ENCODE measurements around the gene VIP.

Gene VIP

GRCh38 chr6:152776833-152777232 lies 26.2 kb downstream of the VIP start:
- no peak for TF ChIP-seq CTCF (conservative IDR thresholded peaks at IDR 0.05; ENCODE audit: low read length)
- TF ChIP-seq EZH2phosphoT487 (IDR thresholded peaks at IDR 0.05; ENCODE audit: borderline replicate concordance) = no peak
- H3K36me3 ChIP-seq (ENCODE audit: insufficient read depth, low read length) = no peaks in the 10 kb centered on the region
- no peak overlapping the region for H2AFZ ChIP-seq (ENCODE audit: low read length)
- no peak overlapping the region for H3K4me3 ChIP-seq (ENCODE audit: low read length, poor library complexity, severe bottlenecking)
- no peaks in the 10 kb centered on the region for H3K79me2 ChIP-seq (ENCODE audit: insufficient read depth, low read length)
- H3K9ac ChIP-seq (ENCODE audit: low read depth, low read length, poor library complexity, severe bottlenecking) = no peak overlapping the region
- H4K20me1 ChIP-seq (ENCODE audit: insufficient read depth, low read length, poor library complexity, severe bottlenecking) = no peaks in the 10 kb centered on the region
- no peaks in the 10 kb centered on the region for H3F3A ChIP-seq (ENCODE audit: low read depth)
- H3K9me3 ChIP-seq (ENCODE audit: insufficient read depth, low read depth, low read length) = no peaks in the 10 kb centered on the region
- H3K27me3 ChIP-seq (ENCODE audit: insufficient read depth, low read length, poor library complexity, severe bottlenecking) = no peaks in the 10 kb centered on the region
- no peaks in the 10 kb centered on the region for H3K9me2 ChIP-seq (replicated peaks; ENCODE audit: low read depth, low read length)
- no peak overlapping the region for H3K4me2 ChIP-seq (ENCODE audit: low read depth, low read length, poor library complexity, severe bottlenecking)
- no peaks in the 10 kb centered on the region for H3K4me1 ChIP-seq (ENCODE audit: insufficient read depth, low read length, poor library complexity, severe bottlenecking)

GRCh38 chr6:152783217-152783878 lies 32.8 kb downstream of the VIP start:
- no peaks in the 10 kb centered on the region for H3K9me2 ChIP-seq (replicated peaks; ENCODE audit: low read depth, low read length)
- H3K9ac ChIP-seq (ENCODE audit: low read depth, low read length, poor library complexity, severe bottlenecking) = no peak overlapping the region
- H3F3A ChIP-seq (ENCODE audit: low read depth) = no peaks in the 10 kb centered on the region
- no peaks in the 10 kb centered on the region for H3K4me1 ChIP-seq (ENCODE audit: insufficient read depth, low read length, poor library complexity, severe bottlenecking)
- no peak for TF ChIP-seq EZH2phosphoT487 (IDR thresholded peaks at IDR 0.05; ENCODE audit: borderline replicate concordance)
- TF ChIP-seq CTCF (conservative IDR thresholded peaks at IDR 0.05; ENCODE audit: low read length) = no peak
- no peaks in the 10 kb centered on the region for H4K20me1 ChIP-seq (ENCODE audit: insufficient read depth, low read length, poor library complexity, severe bottlenecking)
- H3K9me3 ChIP-seq (ENCODE audit: insufficient read depth, low read depth, low read length) = no peaks in the 10 kb centered on the region
- H3K36me3 ChIP-seq (ENCODE audit: insufficient read depth, low read length) = no peaks in the 10 kb centered on the region
- H3K79me2 ChIP-seq (ENCODE audit: insufficient read depth, low read length) = no peaks in the 10 kb centered on the region
- H2AFZ ChIP-seq (ENCODE audit: low read length) = no peak overlapping the region
- no peaks in the 10 kb centered on the region for H3K27me3 ChIP-seq (ENCODE audit: insufficient read depth, low read length, poor library complexity, severe bottlenecking)
- H3K4me2 ChIP-seq (ENCODE audit: low read depth, low read length, poor library complexity, severe bottlenecking) = no peak overlapping the region
- no peak overlapping the region for H3K4me3 ChIP-seq (ENCODE audit: low read length, poor library complexity, severe bottlenecking)

GRCh38 chr6:152794696-152795095 lies 44.1 kb downstream of the VIP start:
- H3K4me1 ChIP-seq (ENCODE audit: insufficient read depth, low read length, poor library complexity, severe bottlenecking) = no peaks in the 10 kb centered on the region
- H3K4me3 ChIP-seq (ENCODE audit: low read length, poor library complexity, severe bottlenecking) = no peak overlapping the region
- no peaks in the 10 kb centered on the region for H4K20me1 ChIP-seq (ENCODE audit: insufficient read depth, low read length, poor library complexity, severe bottlenecking)
- H3K9me3 ChIP-seq (ENCODE audit: insufficient read depth, low read depth, low read length) = no peaks in the 10 kb centered on the region
- TF ChIP-seq CTCF (conservative IDR thresholded peaks at IDR 0.05; ENCODE audit: low read length) (no peak), EZH2phosphoT487 (IDR thresholded peaks at IDR 0.05; ENCODE audit: borderline replicate concordance) (no peak)
- no peak overlapping the region for H3K4me2 ChIP-seq (ENCODE audit: low read depth, low read length, poor library complexity, severe bottlenecking)
- no peaks in the 10 kb centered on the region for H3K9me2 ChIP-seq (replicated peaks; ENCODE audit: low read depth, low read length)
- H3K79me2 ChIP-seq (ENCODE audit: insufficient read depth, low read length) = no peaks in the 10 kb centered on the region
- H3K36me3 ChIP-seq (ENCODE audit: insufficient read depth, low read length) = no peaks in the 10 kb centered on the region
- no peaks in the 10 kb centered on the region for H3F3A ChIP-seq (ENCODE audit: low read depth)
- no peak overlapping the region for H3K9ac ChIP-seq (ENCODE audit: low read depth, low read length, poor library complexity, severe bottlenecking)
- H3K27me3 ChIP-seq (ENCODE audit: insufficient read depth, low read length, poor library complexity, severe bottlenecking) = no peaks in the 10 kb centered on the region
- no peak overlapping the region for H2AFZ ChIP-seq (ENCODE audit: low read length)

All from Loucy (cell line).